HepG2 (cell line): ENCODE data around the gene VAMP2. TPM values are rescaled to one million over a fixed set of nuclear protein-coding genes. Genes with fewer than 3 reads are reported as not detected.
A peak's percentile ranks its signal among the peaks of the same experiment; 100 is the strongest.

Experiments
- EP300 ChIP-seq, 3 experiments: sonication (generic) in 1 of 3; formaldehyde crosslinking in 1 of 3; IDR thresholded peaks; 2 replicates each; pipeline versions ENCODE4 v1.5.1 to v1.6.1; 2011 to 2020; ENCODE audit warnings: low read depth in 2 of 3, low read length in 2 of 3, borderline replicate concordance in 1 of 3, improper control_type of control experiment in 1 of 3, mild to moderate bottlenecking in 1 of 3, missing genetic modification reagents in 1 of 3, moderate library complexity in 1 of 3
- EZH2 ChIP-seq: conservative IDR thresholded peaks from 2 replicates; pipeline ENCODE4 v1.6.1; 2012; ENCODE audit warnings: mild to moderate bottlenecking, low read depth, low read length, moderate library complexity
- FOXA1 ChIP-seq, 2 experiments: fragments of 450-650 bp in 1 of 2; sonication (generic) in 1 of 2; formaldehyde crosslinking in 1 of 2; IDR thresholded peaks; 2 replicates each; pipeline versions ENCODE4 v1.4.0 to v1.6.1; 2016 to 2020; ENCODE audit warnings: missing genetic modification reagents in 1 of 2
- FOXO1 ChIP-seq: sonication (generic); formaldehyde crosslinking; IDR thresholded peaks from 2 replicates; pipeline ENCODE4 v1.4.0; 2020; ENCODE audit warnings: missing genetic modification reagents
- NCOA2 ChIP-seq: sonication (generic); formaldehyde crosslinking; IDR thresholded peaks from 2 replicates; pipeline ENCODE4 v1.8.0; 2022; ENCODE audit warnings: inconsistent platforms
- NONO ChIP-seq, 2 experiments: fragments of 450-650 bp in 1 of 2; sonication (generic) in 1 of 2; formaldehyde crosslinking in 1 of 2; IDR thresholded peaks in 1 of 2; conservative IDR thresholded peaks in 1 of 2; 2 replicates each; pipeline versions ENCODE4 v1.6.1 to v1.8.0; 2017 to 2022; ENCODE audit warnings: mild to moderate bottlenecking in 1 of 2, missing genetic modification reagents in 1 of 2, moderate library complexity in 1 of 2
- RCOR2 ChIP-seq: IDR thresholded peaks from 2 replicates; pipeline ENCODE4 v1.6.1; 2016; ENCODE audit warnings: missing biosample characterization, missing genetic modification reagents
- RELA ChIP-seq: sonication (generic); formaldehyde crosslinking; IDR thresholded peaks from 2 replicates; pipeline ENCODE4 v1.4.0; 2020; ENCODE audit warnings: missing genetic modification reagents
- SOX5 ChIP-seq: IDR thresholded peaks from 2 replicates; pipeline ENCODE4 v1.6.1; 2016; ENCODE audit warnings: borderline replicate concordance
- TEAD2 ChIP-seq: sonication (generic); formaldehyde crosslinking; IDR thresholded peaks from 2 replicates; pipeline ENCODE4 v1.9.0; 2021; ENCODE audit warnings: missing genetic modification reagents
- U2AF1 ChIP-seq: fragments of 200-400 bp; formaldehyde crosslinking; optimal IDR thresholded peaks from 2 replicates; pipeline ENCODE3; 2017; ENCODE audit warnings: mild to moderate bottlenecking, low read depth, low read length
- U2AF2 ChIP-seq: fragments of 200-400 bp; formaldehyde crosslinking; IDR thresholded peaks from 2 replicates; pipeline ENCODE4 v1.6.1; 2017; ENCODE audit warnings: low read depth, mild to moderate bottlenecking, low read length
- ZNF546 ChIP-seq: sonication (generic); formaldehyde crosslinking; conservative IDR thresholded peaks from 2 replicates; pipeline ENCODE4 v1.8.1; 2023; ENCODE audit warnings: mild to moderate bottlenecking, missing genetic modification reagents
- ZNF570 ChIP-seq: sonication (generic); formaldehyde crosslinking; IDR thresholded peaks from 2 replicates; pipeline ENCODE4 v1.4.0; 2020; ENCODE audit warnings: mild to moderate bottlenecking, missing genetic modification reagents, borderline replicate concordance
- ZNF747 ChIP-seq: sonication (generic); formaldehyde crosslinking; IDR thresholded peaks from 2 replicates; pipeline ENCODE4 v1.8.1; 2023; ENCODE audit warnings: missing genetic modification reagents, mild to moderate bottlenecking, borderline replicate concordance
- ZNF773 ChIP-seq: sonication (generic); formaldehyde crosslinking; IDR thresholded peaks from 2 replicates; pipeline ENCODE4 v1.4.0; 2020; ENCODE audit warnings: missing genetic modification reagents, borderline replicate concordance
- ZNF841 ChIP-seq: sonication (generic); formaldehyde crosslinking; IDR thresholded peaks from 2 replicates; pipeline ENCODE4 v1.8.1; 2023; ENCODE audit warnings: missing genetic modification reagents, borderline replicate concordance
- polyA plus RNA-seq, 8 experiments: library from polyadenylated mRNA; depleted of rRNA in 3 of 8; stranded (reverse) in 7 of 8; unstranded in 1 of 8; fragments of >200 nt; fragmentation: Illumina TruSeq in 4 of 8; extraction: Trizol in 4 of 8; gene quantifications; 2 replicates each; pipeline versions ENCODE4 v1.2.1 to v1.2.3, GENCODE V29; 2011 to 2016; ENCODE audit warnings: low read depth in 4 of 8, missing spikeins in 1 of 8, mixed read lengths in 1 of 8; ENCODE audit not compliant: insufficient read depth in 1 of 8
- total RNA-seq, 5 experiments: library from RNA; depleted of rRNA; stranded (reverse); fragments of >200 nt; fragmentation: Illumina TruSeq; extraction: Trizol; gene quantifications; 2 replicates each; pipeline ENCODE4 v1.2.3, GENCODE V29; 2016; ENCODE audit warnings: low read depth in 1 of 5
- TF ChIP-seq, protein P1 (sequence below): sonication (generic); formaldehyde crosslinking; IDR thresholded peaks from 2 replicates; pipeline ENCODE4 v1.4.0; 2020; ENCODE audit warnings: missing genetic modification reagents, borderline replicate concordance
- TF ChIP-seq, protein P2 (sequence below): sonication (generic); formaldehyde crosslinking; conservative IDR thresholded peaks from 2 replicates; pipeline ENCODE4 v1.4.0; 2020; ENCODE audit warnings: missing genetic modification reagents
- TF ChIP-seq, protein P3 (sequence below): sonication (generic); formaldehyde crosslinking; IDR thresholded peaks from 2 replicates; pipeline ENCODE4 v1.5.0; 2020; ENCODE audit warnings: mild to moderate bottlenecking, missing genetic modification reagents, borderline replicate concordance

VAMP2 gene
- total and polyA plus RNA-seq, 2 of the 13 experiments (the other 11 are each of a cell fraction or from before 2014, with no cell fraction given) = 3.9 to 17.2 TPM

DNA sequence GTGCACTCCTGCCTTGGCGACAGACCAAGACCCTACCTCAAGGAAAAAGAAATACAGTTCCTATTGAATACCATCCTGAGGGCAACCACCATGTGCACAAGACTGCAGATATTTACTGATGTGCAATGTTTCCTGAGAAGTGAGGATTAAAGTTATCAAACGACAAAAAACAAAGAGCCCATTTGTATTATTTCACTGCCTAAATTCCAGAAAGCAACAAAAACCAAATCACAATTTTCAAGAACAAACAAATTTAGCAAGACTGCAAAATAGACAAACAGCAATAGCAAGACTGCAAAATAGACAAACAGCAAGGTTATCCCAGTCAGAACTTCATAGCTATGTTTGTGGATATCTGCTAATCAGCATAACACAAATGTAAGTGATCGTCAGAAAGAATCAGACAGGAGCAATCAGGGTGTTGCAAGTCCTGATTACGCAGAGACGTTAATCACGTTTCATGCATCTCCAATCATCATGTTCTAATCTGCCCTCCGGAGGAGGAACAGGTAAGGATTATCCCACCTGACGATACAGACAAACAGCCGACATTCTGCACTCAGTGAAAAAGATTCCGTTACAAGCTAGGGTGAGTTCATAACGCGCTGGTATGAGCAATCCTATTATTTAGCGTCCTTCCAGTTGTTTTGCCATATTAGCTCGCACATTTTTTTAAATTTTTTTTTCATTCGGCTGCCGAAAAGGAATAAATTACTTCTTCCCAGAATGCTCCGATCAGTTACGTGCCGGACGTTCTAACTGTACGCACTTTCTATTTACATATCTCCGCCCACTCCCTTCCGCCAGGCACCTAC, 10.5 kb upstream of the VAMP2 start (continued):
- TF ChIP-seq, protein P1, sequence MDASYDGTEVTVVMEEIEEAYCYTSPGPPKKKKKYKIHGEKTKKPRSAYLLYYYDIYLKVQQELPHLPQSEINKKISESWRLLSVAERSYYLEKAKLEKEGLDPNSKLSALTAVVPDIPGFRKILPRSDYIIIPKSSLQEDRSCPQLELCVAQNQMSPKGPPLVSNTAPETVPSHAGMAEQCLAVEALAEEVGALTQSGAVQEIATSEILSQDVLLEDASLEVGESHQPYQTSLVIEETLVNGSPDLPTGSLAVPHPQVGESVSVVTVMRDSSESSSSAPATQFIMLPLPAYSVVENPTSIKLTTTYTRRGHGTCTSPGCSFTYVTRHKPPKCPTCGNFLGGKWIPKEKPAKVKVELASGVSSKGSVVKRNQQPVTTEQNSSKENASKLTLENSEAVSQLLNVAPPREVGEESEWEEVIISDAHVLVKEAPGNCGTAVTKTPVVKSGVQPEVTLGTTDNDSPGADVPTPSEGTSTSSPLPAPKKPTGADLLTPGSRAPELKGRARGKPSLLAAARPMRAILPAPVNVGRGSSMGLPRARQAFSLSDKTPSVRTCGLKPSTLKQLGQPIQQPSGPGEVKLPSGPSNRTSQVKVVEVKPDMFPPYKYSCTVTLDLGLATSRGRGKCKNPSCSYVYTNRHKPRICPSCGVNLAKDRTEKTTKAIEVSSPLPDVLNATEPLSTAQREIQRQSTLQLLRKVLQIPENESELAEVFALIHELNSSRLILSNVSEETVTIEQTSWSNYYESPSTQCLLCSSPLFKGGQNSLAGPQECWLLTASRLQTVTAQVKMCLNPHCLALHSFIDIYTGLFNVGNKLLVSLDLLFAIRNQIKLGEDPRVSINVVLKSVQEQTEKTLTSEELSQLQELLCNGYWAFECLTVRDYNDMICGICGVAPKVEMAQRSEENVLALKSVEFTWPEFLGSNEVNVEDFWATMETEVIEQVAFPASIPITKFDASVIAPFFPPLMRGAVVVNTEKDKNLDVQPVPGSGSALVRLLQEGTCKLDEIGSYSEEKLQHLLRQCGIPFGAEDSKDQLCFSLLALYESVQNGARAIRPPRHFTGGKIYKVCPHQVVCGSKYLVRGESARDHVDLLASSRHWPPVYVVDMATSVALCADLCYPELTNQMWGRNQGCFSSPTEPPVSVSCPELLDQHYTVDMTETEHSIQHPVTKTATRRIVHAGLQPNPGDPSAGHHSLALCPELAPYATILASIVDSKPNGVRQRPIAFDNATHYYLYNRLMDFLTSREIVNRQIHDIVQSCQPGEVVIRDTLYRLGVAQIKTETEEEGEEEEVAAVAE (CRISPR knock-in tag) = peak; percentile 95
- TF ChIP-seq ZNF570 (peak; percentile 75; the same call in 1 of the 2 replicates), U2AF1 (peak; percentile 67), FOXA1 (IDR thresholded peaks at IDR 0.05) (no peak), FOXA1 (CRISPR knock-in tag; IDR thresholded peaks at IDR 0.05) (peak; percentile 52), ZNF773 (CRISPR knock-in tag) (0 out of 2 replicates have a peak, but pooled peaks have one; percentile 83), EZH2 (no peak), ZNF546 (CRISPR knock-in tag) (peak; percentile 30; the same call in 1 of the 2 replicates), FOXO1 (CRISPR knock-in tag) (peak; percentile 66), SOX5 (peak; percentile 87; the same call in 1 of the 2 replicates), NONO (IDR thresholded peaks at IDR 0.05) (0 out of 2 replicates have a peak, but pooled peaks have one; percentile 24), NONO (CRISPR knock-in tag; conservative IDR thresholded peaks at IDR 0.05) (peak; percentile 99), ZNF747 (peak; percentile 87), RELA (CRISPR knock-in tag) (peak; percentile 40), TEAD2 (CRISPR knock-in tag) (peak; percentile 93), ZNF841 (CRISPR knock-in tag) (peak; percentile 91), EP300 (IDR thresholded peaks at IDR 0.05; ENCODE audit: low read depth in 2 of 2, low read length in 2 of 2) (peak; percentile 12 to 83; a peak in 3 of 4 replicates), EP300 (CRISPR knock-in tag; IDR thresholded peaks at IDR 0.05; ENCODE audit: borderline replicate concordance) (peak; percentile 90), NCOA2 (CRISPR knock-in tag) (peak; percentile 93), U2AF2 (no peak), RCOR2 (CRISPR knock-in tag) (peak; percentile 93)
- TF ChIP-seq, protein P2, sequence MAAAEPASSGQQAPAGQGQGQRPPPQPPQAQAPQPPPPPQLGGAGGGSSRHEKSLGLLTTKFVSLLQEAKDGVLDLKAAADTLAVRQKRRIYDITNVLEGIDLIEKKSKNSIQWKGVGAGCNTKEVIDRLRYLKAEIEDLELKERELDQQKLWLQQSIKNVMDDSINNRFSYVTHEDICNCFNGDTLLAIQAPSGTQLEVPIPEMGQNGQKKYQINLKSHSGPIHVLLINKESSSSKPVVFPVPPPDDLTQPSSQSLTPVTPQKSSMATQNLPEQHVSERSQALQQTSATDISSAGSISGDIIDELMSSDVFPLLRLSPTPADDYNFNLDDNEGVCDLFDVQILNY (CRISPR knock-in tag) = peak; percentile 78
- TF ChIP-seq, protein P3, sequence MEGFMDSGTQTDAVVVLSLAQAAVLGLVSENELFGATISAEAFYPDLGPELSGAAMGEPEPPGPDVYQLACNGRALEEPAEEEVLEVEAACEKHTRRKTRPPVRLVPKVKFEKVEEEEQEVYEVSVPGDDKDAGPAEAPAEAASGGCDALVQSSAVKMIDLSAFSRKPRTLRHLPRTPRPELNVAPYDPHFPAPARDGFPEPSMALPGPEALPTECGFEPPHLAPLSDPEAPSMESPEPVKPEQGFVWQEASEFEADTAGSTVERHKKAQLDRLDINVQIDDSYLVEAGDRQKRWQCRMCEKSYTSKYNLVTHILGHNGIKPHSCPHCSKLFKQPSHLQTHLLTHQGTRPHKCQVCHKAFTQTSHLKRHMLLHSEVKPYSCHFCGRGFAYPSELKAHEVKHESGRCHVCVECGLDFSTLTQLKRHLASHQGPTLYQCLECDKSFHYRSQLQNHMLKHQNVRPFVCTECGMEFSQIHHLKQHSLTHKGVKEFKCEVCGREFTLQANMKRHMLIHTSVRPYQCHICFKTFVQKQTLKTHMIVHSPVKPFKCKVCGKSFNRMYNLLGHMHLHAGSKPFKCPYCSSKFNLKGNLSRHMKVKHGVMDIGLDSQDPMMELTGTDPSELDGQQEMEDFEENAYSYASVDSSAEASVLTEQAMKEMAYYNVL = peak; percentile 87; the same call in 1 of the 2 replicates
